ENCODE results near the gene CCNDBP1. TPM values are rescaled to one million over a fixed set of nuclear protein-coding genes. Genes with fewer than 3 reads are reported as not detected.

Gene CCNDBP1
- total RNA-seq, 1 donor from 2014 or later: 39.0 TPM

DNA sequence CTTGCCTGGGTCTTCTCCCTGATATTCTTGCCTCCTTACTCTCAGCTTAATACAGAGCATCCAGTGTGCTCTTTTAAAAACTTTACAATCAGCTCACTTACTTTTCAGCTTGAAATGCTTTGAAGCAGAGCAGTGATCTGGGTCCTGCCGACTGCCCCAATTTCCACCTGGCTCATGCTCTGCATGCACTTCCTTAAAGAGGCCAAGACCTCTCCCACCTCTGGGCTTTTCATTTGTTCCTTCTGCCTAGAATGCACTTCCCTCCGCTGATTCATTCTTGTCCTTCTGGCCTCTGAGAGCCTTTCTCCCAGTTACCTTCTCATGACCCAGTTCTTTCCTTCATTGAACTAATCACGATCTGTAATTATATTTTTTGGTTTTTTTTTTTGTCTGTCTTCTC lies 1.9 kb upstream of the CCNDBP1 start:
- TF ChIP-seq, protein P1, sequence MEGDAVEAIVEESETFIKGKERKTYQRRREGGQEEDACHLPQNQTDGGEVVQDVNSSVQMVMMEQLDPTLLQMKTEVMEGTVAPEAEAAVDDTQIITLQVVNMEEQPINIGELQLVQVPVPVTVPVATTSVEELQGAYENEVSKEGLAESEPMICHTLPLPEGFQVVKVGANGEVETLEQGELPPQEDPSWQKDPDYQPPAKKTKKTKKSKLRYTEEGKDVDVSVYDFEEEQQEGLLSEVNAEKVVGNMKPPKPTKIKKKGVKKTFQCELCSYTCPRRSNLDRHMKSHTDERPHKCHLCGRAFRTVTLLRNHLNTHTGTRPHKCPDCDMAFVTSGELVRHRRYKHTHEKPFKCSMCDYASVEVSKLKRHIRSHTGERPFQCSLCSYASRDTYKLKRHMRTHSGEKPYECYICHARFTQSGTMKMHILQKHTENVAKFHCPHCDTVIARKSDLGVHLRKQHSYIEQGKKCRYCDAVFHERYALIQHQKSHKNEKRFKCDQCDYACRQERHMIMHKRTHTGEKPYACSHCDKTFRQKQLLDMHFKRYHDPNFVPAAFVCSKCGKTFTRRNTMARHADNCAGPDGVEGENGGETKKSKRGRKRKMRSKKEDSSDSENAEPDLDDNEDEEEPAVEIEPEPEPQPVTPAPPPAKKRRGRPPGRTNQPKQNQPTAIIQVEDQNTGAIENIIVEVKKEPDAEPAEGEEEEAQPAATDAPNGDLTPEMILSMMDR (IDR thresholded peaks at IDR 0.05; ENCODE audit: insufficient read depth, low read length, severe bottlenecking): no peak
- Histone ChIP-seq H3K36me3 (ENCODE audit: control insufficient read depth, insufficient read depth, low read length) (no peaks in the 10 kb centered on the region), H3K27me3 (ENCODE audit: control insufficient read depth, insufficient read depth, low read length) (no peaks in the 10 kb centered on the region), H3K4me3 (ENCODE audit: low read depth, low read length) (no peak overlapping the region)
- DNase-seq (ENCODE audit: low read depth) (no peak), FAIRE-seq (no peak)

DNA sequence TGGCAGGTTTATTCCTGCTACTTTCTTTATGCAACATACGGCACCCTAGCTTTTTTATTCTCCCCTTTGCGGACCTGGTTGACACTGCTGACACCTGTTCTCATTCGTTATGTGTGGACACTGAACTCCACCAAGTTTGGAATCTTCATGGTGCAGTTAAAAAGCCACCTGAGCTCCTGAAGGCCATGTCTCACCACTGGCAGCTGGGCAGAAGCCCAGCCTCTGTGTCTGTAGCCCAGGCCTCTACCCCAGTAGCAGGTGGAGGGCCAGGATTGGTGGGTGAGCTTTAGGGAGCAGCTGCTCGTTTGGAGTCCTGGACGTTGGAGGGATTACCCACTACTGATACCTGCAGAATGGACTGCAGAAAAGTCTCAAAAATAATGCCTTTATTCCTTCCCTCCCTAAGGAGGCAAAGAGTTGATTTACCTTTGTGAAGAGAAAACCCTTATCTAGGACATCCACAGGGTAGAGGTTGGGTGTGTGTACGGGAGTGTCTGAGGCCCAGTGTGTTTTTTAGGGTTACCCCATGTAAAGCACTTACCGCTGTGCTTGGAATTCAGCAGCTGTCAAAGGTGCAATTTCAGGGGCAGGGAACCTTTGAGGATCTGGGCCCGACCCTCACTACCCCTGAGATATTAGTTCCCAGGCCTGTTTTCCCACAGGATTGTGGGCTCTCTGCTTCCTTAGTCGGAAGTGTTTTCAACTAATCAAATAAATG lies 637 bp upstream of the CCNDBP1 start:
- Histone ChIP-seq H3K27me3 (ENCODE audit: control insufficient read depth, insufficient read depth, low read length) (no peaks in the 10 kb centered on the region), H3K4me3 (ENCODE audit: low read depth, low read length) (no peak overlapping the region), H3K36me3 (ENCODE audit: control insufficient read depth, insufficient read depth, low read length) (peaks cover 4% of the 10 kb centered on the region)
- TF ChIP-seq, protein P1 (IDR thresholded peaks at IDR 0.05; ENCODE audit: insufficient read depth, low read length, severe bottlenecking): no peak
- no peak for DNase-seq (ENCODE audit: low read depth)
- FAIRE-seq: no peak

DNA sequence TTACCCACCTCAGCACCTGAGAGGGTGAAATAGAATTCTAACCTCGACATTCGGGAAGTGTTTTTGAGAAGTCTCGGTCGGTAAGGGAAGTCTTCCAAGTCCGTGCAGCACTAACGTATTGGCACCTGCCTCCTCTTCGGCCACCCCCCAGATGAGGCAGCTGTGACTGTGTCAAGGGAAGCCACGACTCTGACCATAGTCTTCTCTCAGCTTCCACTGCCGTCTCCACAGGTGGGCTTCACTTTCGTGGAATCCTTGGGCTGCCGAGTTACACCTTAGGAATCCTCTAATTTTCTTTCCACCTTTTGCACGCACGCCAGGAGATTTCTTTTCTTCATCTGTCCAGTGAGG lies 775 bp downstream of the CCNDBP1 start:
- no peaks in the 10 kb centered on the region for H3K27me3 ChIP-seq (ENCODE audit: control insufficient read depth, insufficient read depth, low read length)
- DNase-seq (ENCODE audit: low read depth) (no peak), FAIRE-seq (peak; percentile 40)
- TF ChIP-seq, protein P1 (IDR thresholded peaks at IDR 0.05; ENCODE audit: insufficient read depth, low read length, severe bottlenecking): no peak
- peaks cover 6% of the 10 kb centered on the region for H3K36me3 ChIP-seq (ENCODE audit: control insufficient read depth, insufficient read depth, low read length)
- H3K4me3 ChIP-seq (ENCODE audit: low read depth, low read length): peak overlapping the region; percentile 71

DNA sequence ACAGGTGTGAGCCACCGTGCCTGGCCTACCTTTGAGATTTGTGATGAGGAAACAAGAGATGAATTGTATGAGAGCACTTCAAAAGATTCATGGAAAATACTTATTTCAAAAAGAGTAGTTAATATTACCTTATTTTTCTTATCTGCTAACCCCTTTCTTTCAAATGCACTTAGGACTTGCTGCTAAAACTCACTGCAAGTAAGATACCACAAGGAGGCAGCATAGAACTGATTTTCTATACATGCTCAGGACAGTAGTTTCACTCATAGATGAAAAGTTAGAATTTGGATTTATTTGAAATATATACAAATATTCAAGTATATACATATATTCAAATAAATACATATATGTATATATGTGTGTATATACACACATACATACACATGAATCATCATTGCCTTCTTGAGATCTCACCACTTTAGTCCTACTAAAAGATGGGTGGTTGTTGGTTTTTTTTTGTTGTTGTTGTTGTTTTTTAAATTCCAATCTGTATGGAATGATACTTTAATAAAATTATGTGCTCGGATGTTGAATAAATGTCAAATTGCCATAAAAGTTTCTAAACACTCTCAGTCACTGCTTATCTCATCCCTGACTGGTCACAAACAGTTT lies 2.4 kb downstream of the CCNDBP1 start:
- H3K36me3 ChIP-seq (ENCODE audit: control insufficient read depth, insufficient read depth, low read length): peaks cover 10% of the 10 kb centered on the region
- H3K4me3 ChIP-seq (ENCODE audit: low read depth, low read length): no peak overlapping the region
- FAIRE-seq: no peak
- H3K27me3 ChIP-seq (ENCODE audit: control insufficient read depth, insufficient read depth, low read length): no peaks in the 10 kb centered on the region
- DNase-seq (ENCODE audit: low read depth): peak; percentile 77
- TF ChIP-seq, protein P1 (IDR thresholded peaks at IDR 0.05; ENCODE audit: insufficient read depth, low read length, severe bottlenecking): peak; percentile 34

DNA sequence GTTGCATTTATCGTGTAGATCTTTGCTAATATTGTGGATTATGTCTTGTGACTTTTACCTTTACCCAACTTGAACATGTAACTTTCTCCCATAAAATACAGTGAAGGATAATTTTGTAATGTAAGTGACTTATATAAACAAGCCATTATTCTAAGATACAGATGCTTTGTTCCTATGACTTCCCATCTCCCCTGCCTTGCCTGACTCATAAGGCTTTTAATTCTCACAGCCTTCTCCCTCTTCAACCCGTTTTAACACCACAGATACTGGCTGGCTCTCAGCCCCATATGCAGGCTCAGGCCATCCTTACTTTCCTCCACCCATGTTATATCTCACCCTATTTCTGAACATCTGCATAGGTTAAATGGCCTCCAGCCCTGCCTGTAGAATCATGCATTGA lies 4.1 kb downstream of the CCNDBP1 start:
- Histone ChIP-seq H3K4me3 (ENCODE audit: low read depth, low read length) (no peak overlapping the region), H3K27me3 (ENCODE audit: control insufficient read depth, insufficient read depth, low read length) (no peaks in the 10 kb centered on the region), H3K36me3 (ENCODE audit: control insufficient read depth, insufficient read depth, low read length) (peaks cover 13% of the 10 kb centered on the region)
- DNase-seq (ENCODE audit: low read depth) (no peak), FAIRE-seq (no peak)
- TF ChIP-seq, protein P1 (IDR thresholded peaks at IDR 0.05; ENCODE audit: insufficient read depth, low read length, severe bottlenecking): no peak
